ENCODE measurements around the gene WDR26.
"Not testable (repeated sequence)": the region's sequence is repeated elsewhere in the genome, so short reads cannot be mapped to it uniquely, and the experiment has no call there.

Gene WDR26

DNA sequence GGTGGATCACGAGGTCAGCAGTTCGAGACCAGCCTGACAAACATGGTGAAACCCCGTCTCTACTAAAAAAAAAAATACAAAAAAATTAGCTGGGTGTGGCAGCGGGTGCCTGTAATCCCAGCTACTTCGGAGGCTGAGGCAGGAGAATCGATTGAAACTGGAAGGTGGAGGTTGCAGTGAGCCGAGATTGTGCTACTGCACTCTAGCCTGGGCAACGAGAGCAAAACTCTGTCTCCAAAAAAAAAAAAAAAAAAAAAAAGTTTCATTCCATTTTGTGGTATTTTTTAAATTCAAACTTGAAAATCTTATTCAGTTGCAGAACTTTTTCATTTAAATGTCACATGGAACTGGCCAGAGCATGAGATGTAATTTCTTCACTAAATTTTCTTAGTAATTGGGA is 7.7 kb downstream of the WDR26 start:
- H3K36me3 ChIP-seq (ENCODE audit: control insufficient read depth in 2 of 2, insufficient read depth in 1 of 2, low read length in 2 of 2) = peaks cover 80% of the 10 kb centered on the region in 2 experiments
- H3K27ac ChIP-seq (ENCODE audit: extremely low read depth, low read depth, low read length); H3K9me3 ChIP-seq (ENCODE audit: control insufficient read depth, insufficient read depth, low read depth, low read length); H3K4me3 ChIP-seq (ENCODE audit: low read depth, low read length); POLR2A ChIA-PET: not testable (repeated sequence)
- TF ChIP-seq, protein P1, sequence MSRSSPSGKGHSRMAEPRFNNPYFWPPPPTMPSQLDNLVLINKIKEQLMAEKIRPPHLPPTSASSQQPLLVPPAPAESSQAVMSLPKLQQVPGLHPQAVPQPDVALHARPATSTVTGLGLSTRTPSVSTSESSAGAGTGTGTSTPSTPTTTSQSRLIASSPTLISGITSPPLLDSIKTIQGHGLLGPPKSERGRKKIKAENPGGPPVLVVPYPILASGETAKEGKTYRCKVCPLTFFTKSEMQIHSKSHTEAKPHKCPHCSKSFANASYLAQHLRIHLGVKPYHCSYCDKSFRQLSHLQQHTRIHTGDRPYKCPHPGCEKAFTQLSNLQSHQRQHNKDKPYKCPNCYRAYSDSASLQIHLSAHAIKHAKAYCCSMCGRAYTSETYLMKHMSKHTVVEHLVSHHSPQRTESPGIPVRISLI (tag by site-specific recombination; IDR thresholded peaks at IDR 0.05) = peak; percentile 91
- CTCF ChIA-PET = interaction anchor here (1.1 kb wide), 1 partner anchor 33 kb away, joined by 4 read pairs; no protein-coding TSS in a partner anchor
- H3K4me1 ChIP-seq (ENCODE audit: control insufficient read depth, insufficient read depth, low read length) = peaks cover 25% of the 10 kb centered on the region

DNA sequence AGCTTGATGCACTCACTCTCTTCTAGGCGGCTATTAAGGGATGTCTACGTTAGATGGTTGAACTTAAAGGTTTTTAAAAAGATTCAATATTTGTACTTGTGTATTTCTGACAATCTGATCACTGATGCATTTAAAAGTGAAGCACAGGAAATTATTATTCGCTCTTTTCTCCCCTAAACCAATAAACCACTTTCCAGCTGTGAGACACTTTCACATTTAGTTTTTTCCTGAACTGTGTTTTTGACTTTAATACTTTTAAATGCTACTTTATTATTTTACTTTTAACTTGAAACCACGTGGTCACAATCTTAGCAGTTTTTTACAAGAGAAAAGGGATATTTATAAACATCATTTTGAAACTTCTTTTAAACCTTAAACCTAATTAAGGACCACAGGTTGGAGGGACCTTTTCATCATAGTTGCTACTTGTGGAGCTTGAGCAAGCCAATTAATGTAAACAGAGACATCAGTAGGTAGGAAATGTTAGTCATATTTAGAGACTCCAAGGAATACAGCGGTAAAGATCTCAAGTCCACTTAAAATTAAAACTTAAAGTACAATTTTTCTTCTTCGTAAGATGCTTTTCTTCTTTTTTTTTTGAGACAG is 9.2 kb downstream of the WDR26 start:
- Histone ChIP-seq H3K9me3 (ENCODE audit: control insufficient read depth, insufficient read depth, low read depth, low read length) (no peaks in the 10 kb centered on the region), H3K4me1 (ENCODE audit: control insufficient read depth, insufficient read depth, low read length) (peaks cover 12% of the 10 kb centered on the region; the same call in 1 of the 2 replicates), H3K27ac (ENCODE audit: extremely low read depth, low read depth, low read length) (no peak overlapping the region), H3K4me3 (ENCODE audit: low read depth, low read length) (no peak overlapping the region), H3K36me3 (ENCODE audit: control insufficient read depth in 2 of 2, insufficient read depth in 1 of 2, low read length in 2 of 2) (peaks cover 83 to 87% of the 10 kb centered on the region in 2 experiments)
- CTCF ChIA-PET = interaction anchor here (1.7 kb wide), 1 partner anchor 18 kb away, joined by 7 read pairs; no protein-coding TSS in a partner anchor
- POLR2A ChIA-PET = interaction anchor here (1.1 kb wide), 1 partner anchor 9 kb away, joined by 4 read pairs; the partner anchor contains the start of gene WDR26
- no peak for TF ChIP-seq ZIC2 (tag by site-specific recombination; IDR thresholded peaks at IDR 0.05)
- no peak for TF ChIP-seq KLF16 (tag by site-specific recombination; IDR thresholded peaks at IDR 0.05)
- TF ChIP-seq, protein P2, sequence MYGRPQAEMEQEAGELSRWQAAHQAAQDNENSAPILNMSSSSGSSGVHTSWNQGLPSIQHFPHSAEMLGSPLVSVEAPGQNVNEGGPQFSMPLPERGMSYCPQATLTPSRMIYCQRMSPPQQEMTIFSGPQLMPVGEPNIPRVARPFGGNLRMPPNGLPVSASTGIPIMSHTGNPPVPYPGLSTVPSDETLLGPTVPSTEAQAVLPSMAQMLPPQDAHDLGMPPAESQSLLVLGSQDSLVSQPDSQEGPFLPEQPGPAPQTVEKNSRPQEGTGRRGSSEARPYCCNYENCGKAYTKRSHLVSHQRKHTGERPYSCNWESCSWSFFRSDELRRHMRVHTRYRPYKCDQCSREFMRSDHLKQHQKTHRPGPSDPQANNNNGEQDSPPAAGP (tag by site-specific recombination; IDR thresholded peaks at IDR 0.05) = no peak
- no peak for TF ChIP-seq YY1 (tag by site-specific recombination; IDR thresholded peaks at IDR 0.05)
- no peak for TF ChIP-seq ZNF155 (tag by site-specific recombination; IDR thresholded peaks at IDR 0.05)
- no peak for TF ChIP-seq ZNF2 (tag by site-specific recombination; IDR thresholded peaks at IDR 0.05)
- TF ChIP-seq HOXD13 (CRISPR knock-in tag; IDR thresholded peaks at IDR 0.05; ENCODE audit: borderline replicate concordance) = no peak
- no peak for TF ChIP-seq ZNF24 (tag by site-specific recombination; IDR thresholded peaks at IDR 0.05)
- TF ChIP-seq ZFP37 (tag by site-specific recombination; IDR thresholded peaks at IDR 0.05) = no peak
- TF ChIP-seq PRDM1 (tag by site-specific recombination; IDR thresholded peaks at IDR 0.05) = peak; percentile 80
- TF ChIP-seq BCL11A (tag by site-specific recombination; IDR thresholded peaks at IDR 0.05; ENCODE audit: low read depth) = no peak
- no peak for TF ChIP-seq ZNF175 (tag by site-specific recombination; IDR thresholded peaks at IDR 0.05)
- TF ChIP-seq, protein P3, sequence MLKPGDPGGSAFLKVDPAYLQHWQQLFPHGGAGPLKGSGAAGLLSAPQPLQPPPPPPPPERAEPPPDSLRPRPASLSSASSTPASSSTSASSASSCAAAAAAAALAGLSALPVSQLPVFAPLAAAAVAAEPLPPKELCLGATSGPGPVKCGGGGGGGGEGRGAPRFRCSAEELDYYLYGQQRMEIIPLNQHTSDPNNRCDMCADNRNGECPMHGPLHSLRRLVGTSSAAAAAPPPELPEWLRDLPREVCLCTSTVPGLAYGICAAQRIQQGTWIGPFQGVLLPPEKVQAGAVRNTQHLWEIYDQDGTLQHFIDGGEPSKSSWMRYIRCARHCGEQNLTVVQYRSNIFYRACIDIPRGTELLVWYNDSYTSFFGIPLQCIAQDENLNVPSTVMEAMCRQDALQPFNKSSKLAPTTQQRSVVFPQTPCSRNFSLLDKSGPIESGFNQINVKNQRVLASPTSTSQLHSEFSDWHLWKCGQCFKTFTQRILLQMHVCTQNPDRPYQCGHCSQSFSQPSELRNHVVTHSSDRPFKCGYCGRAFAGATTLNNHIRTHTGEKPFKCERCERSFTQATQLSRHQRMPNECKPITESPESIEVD (tag by site-specific recombination; IDR thresholded peaks at IDR 0.05) = peak; percentile 72
- TF ChIP-seq SCRT1 (tag by site-specific recombination; IDR thresholded peaks at IDR 0.05; ENCODE audit: borderline replicate concordance) = peak; percentile 52; the same call in 1 of the 2 replicates
- TF ChIP-seq SCRT2 (tag by site-specific recombination; IDR thresholded peaks at IDR 0.05) = peak; percentile 80
- TF ChIP-seq ZNF350 (tag by site-specific recombination; IDR thresholded peaks at IDR 0.05) = no peak
- TF ChIP-seq, protein P4, sequence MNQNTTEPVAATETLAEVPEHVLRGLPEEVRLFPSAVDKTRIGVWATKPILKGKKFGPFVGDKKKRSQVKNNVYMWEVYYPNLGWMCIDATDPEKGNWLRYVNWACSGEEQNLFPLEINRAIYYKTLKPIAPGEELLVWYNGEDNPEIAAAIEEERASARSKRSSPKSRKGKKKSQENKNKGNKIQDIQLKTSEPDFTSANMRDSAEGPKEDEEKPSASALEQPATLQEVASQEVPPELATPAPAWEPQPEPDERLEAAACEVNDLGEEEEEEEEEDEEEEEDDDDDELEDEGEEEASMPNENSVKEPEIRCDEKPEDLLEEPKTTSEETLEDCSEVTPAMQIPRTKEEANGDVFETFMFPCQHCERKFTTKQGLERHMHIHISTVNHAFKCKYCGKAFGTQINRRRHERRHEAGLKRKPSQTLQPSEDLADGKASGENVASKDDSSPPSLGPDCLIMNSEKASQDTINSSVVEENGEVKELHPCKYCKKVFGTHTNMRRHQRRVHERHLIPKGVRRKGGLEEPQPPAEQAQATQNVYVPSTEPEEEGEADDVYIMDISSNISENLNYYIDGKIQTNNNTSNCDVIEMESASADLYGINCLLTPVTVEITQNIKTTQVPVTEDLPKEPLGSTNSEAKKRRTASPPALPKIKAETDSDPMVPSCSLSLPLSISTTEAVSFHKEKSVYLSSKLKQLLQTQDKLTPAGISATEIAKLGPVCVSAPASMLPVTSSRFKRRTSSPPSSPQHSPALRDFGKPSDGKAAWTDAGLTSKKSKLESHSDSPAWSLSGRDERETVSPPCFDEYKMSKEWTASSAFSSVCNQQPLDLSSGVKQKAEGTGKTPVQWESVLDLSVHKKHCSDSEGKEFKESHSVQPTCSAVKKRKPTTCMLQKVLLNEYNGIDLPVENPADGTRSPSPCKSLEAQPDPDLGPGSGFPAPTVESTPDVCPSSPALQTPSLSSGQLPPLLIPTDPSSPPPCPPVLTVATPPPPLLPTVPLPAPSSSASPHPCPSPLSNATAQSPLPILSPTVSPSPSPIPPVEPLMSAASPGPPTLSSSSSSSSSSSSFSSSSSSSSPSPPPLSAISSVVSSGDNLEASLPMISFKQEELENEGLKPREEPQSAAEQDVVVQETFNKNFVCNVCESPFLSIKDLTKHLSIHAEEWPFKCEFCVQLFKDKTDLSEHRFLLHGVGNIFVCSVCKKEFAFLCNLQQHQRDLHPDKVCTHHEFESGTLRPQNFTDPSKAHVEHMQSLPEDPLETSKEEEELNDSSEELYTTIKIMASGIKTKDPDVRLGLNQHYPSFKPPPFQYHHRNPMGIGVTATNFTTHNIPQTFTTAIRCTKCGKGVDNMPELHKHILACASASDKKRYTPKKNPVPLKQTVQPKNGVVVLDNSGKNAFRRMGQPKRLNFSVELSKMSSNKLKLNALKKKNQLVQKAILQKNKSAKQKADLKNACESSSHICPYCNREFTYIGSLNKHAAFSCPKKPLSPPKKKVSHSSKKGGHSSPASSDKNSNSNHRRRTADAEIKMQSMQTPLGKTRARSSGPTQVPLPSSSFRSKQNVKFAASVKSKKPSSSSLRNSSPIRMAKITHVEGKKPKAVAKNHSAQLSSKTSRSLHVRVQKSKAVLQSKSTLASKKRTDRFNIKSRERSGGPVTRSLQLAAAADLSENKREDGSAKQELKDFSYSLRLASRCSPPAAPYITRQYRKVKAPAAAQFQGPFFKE (tag by site-specific recombination; IDR thresholded peaks at IDR 0.05; ENCODE audit: borderline replicate concordance) = no peak
- TF ChIP-seq ZNF354C (tag by site-specific recombination; IDR thresholded peaks at IDR 0.05; ENCODE audit: borderline replicate concordance, low read depth) = no peak
- TF ChIP-seq, protein P5, sequence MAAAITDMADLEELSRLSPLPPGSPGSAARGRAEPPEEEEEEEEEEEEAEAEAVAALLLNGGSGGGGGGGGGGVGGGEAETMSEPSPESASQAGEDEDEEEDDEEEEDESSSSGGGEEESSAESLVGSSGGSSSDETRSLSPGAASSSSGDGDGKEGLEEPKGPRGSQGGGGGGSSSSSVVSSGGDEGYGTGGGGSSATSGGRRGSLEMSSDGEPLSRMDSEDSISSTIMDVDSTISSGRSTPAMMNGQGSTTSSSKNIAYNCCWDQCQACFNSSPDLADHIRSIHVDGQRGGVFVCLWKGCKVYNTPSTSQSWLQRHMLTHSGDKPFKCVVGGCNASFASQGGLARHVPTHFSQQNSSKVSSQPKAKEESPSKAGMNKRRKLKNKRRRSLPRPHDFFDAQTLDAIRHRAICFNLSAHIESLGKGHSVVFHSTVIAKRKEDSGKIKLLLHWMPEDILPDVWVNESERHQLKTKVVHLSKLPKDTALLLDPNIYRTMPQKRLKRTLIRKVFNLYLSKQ (tag by site-specific recombination; IDR thresholded peaks at IDR 0.05; ENCODE audit: borderline replicate concordance) = no peak
- no peak for TF ChIP-seq ZBTB21 (tag by site-specific recombination; IDR thresholded peaks at IDR 0.05)
- TF ChIP-seq ZNF585B (tag by site-specific recombination; IDR thresholded peaks at IDR 0.05) = no peak
- no peak for TF ChIP-seq ZNF112 (tag by site-specific recombination; IDR thresholded peaks at IDR 0.05)
- no peak for TF ChIP-seq ZNF76 (tag by site-specific recombination; IDR thresholded peaks at IDR 0.05; ENCODE audit: borderline replicate concordance, low read depth)

Measured in HEK293 (cell line).